Left kidney (tissue), 2 donors: Measurements from ENCODE around the gene SMARCC1. TPM values are rescaled to one million over a fixed set of nuclear protein-coding genes. Genes with fewer than 3 reads are reported as not detected.

Experiments used
- DNase-seq: peaks from one replicate; pipeline ENCODE4 v3.0.0-alpha.2; 2013
- polyA plus RNA-seq: library from polyadenylated mRNA; unstranded; fragments of 120-200 nt; gene quantifications from one replicate; pipeline ENCODE4 v1.2.1, GENCODE V29; 2013; ENCODE audit not compliant: insufficient read length

SMARCC1 gene
- polyA plus RNA-seq, 1 donor = 139 TPM

GRCh38 chr3:47588587-47588986 is 193.1 kb downstream of the SMARCC1 start:
- DNase-seq = no peak

DNA sequence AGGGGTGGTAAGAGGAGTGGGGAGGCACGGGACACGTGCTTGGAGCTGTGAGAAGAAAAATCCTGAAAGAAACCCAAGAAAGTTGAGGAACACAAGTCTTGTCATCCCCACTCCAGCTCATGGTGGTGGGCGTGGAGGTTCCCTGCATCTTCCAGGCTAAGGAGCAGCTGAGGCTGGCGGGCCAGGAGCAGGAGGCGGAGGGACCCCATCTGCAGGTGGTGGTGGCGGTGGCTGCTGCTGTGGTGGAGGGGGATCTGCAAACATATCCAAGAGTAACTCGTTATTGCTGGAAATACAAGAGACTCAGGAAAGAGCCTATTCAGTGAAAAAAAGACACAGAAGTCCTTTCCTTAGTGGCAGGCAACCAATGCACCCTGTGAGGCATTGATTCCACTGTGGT is 193.6 kb downstream of the SMARCC1 start:
- no peak for DNase-seq

- DNase-seq = no peak
These were observed 194.9 kb downstream of the SMARCC1 start for GRCh38 chr3:47586746-47587145.

DNA sequence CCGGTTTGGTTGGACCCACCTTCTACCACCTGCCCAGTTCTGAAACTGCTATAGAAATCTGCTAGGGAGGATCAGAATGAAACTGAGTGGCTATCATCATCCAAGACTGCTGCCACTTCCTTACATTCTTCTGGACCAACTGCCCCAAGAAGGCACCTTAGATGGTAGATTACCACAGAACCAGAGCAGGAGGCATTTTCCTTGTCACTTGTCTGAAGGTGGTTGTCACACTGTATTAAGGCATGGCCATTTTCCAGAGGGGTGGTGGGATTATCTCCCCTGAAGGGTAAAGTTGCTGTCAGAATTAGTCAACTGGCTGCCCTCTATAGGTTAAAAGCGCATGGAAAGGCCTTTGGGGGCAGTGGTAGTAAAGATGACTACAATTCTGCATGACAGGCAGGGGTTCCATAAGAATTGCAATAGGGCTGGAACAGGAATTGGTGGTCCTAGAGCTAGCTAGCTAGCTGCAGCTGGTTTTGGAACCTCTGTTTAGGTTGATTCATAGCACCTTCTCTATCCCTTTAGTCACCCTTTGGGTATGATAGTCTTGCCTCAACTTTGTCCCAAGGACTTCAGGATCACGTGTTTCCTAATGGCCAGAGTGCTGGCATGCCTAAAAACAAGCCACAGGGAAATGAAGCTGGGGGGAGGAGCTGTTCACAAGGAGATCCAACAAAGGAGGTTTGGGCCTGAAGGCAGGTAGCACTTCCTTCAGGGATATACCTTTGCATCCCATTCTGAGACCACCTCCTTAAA is 198.2 kb downstream of the SMARCC1 start:
- DNase-seq = no peak

DNA sequence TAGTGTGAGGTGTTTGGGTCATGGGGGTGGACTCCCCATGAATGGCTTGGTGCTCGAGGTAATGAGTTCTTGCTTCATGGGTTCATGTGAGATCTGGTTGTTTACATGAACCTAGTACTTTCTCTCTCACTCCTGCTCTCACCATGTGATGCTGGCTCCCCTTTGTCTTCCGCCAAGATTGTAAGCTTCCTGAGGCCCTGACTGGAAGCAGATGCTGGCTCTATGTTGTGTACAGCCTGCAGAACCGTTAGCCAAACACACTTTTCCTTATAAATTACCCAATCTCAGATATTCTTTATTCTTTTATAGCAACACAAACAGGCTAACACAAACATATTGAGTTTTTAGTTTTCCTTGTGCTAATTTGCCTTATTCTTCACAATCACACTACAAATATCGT is 199.9 kb downstream of the SMARCC1 start:
- DNase-seq = no peak

DNA sequence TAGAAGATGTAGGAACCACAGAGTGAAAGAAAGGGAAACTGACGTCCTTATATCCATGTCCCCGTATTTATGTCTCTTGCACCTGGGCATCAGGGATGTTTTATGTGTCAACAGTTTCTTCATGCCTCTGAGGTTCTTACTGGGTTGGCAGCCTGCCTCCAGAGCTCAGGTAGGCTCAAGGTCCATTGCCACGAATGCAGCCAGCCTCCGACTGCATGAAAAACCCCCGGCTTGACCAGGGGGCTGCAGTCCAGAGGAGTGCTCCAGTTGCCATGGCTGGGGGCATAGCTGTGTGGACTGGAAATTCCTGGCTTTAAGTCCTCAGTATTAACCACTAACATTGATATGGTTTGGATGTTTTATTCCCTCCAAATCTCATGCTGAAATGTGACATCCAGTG is 200.3 kb downstream of the SMARCC1 start:
- DNase-seq = no peak

- no peak for DNase-seq
These were observed 201.2 kb downstream of the SMARCC1 start for GRCh38 chr3:47580481-47580880.

DNA sequence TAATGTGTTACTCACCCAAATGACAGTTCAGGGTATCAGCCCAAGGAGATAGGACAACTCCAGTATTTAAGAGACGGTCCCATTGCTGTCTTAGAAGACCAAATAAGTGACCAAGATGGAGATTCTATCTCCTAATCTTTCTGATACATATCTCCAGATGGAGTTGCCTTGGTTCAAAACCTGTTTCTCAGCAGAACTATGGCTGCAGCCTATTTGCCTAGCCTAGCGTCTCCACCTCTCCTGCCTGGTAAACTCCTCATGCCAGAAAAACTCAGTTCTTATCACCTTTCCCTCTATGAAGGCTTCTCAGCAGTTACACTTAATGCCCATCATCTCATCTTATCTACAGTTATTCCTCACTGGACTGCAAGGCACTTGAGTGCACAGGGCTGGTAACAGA is 201.8 kb downstream of the SMARCC1 start:
- no peak for DNase-seq

GRCh38 chr3:47578691-47579632 is 202.7 kb downstream of the SMARCC1 start, which contains the start of gene CSPG5:
Gene CSPG5, minus strand, starts transcription at chr3:47578865. Its CDS starts 172 bp downstream, at chr3:47578693.
- no peak for DNase-seq

GRCh38 chr3:47578119-47578632 is 203.5 kb downstream of the SMARCC1 start:
- DNase-seq = no peak

GRCh38 chr3:47577583-47578118 is 204.0 kb downstream of the SMARCC1 start:
- no peak for DNase-seq

GRCh38 chr3:47573190-47574172 is 208.2 kb downstream of the SMARCC1 start:
- no peak for DNase-seq

DNA sequence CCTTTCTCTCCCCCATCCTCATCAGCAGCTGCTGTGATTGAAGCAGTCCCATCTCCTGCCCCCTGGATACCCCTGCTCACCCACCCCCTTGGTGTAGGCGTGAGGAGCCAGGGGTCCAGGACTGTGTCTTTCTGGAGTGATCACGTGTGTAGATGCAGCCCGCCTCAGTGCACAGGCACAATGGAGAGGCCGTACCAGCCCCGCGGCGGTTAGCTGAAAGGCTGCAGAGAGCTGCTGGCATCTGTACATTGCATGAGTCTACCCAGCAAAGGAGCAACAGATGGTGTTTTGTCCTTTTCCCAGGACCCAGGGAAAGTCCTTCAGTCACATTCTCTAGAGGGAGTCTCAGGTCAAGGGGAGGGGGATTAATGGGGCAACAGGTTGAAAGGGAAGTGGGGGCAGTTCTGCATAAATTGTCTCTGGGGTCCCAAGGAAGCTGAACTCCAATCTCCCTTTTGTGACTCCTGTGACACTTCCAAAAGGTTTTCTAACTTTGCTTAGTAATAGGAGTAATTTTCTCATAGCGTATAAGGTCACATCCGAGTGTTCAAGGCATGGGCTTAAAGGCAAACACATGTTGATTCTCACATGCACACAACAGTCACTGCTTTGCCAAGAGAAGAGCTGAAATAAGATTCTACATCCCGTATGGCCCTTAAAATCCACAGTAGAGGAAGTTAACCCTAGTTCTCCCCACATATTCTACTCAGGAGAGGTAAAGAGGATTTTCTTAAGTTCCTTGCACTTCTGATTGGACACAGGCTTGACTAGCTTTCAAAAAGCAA is 210.1 kb downstream of the SMARCC1 start:
- no peak for DNase-seq

- no peak for DNase-seq
These were observed 212.8 kb downstream of the SMARCC1 start for GRCh38 chr3:47568901-47569300.

DNA sequence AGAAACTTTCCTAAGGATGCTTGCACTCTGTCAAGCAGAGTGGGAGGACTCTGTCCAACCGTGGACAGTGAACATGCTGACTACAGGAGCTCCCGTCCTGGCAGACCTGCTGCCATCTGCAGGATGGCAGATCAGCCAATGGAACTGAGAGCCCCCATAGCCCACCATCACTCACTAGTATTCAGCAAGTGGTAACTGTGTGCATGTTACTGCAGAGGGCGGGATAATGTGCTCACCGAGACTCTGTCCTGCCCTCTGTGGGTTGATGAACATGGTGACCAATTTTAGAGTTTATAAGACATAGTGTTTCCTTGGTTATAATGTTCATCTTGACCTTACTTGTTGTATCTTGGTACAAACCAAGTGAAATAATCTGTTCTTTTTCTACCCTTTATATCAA is 214.5 kb downstream of the SMARCC1 start:
- DNase-seq = no peak

DNA sequence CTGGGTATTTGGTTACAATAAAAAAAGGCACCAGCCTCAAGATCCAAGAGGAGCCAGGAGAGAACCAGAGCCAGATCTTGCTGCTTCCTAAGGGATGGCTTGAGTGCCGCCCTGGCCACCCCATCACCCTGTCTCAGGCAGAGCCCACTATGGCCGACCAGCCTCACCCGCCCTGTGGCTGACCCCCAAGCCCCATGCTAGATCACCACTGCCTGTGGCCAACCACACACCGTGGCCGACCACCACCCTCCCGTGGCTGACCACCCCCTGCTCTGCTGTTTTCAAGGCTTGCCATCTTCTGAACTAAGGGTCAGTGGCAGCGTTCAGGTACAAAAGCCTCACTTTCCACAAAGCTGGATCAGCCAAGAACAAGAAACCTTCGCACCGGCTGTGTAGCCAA is 215.0 kb downstream of the SMARCC1 start:
- DNase-seq = no peak

DNA sequence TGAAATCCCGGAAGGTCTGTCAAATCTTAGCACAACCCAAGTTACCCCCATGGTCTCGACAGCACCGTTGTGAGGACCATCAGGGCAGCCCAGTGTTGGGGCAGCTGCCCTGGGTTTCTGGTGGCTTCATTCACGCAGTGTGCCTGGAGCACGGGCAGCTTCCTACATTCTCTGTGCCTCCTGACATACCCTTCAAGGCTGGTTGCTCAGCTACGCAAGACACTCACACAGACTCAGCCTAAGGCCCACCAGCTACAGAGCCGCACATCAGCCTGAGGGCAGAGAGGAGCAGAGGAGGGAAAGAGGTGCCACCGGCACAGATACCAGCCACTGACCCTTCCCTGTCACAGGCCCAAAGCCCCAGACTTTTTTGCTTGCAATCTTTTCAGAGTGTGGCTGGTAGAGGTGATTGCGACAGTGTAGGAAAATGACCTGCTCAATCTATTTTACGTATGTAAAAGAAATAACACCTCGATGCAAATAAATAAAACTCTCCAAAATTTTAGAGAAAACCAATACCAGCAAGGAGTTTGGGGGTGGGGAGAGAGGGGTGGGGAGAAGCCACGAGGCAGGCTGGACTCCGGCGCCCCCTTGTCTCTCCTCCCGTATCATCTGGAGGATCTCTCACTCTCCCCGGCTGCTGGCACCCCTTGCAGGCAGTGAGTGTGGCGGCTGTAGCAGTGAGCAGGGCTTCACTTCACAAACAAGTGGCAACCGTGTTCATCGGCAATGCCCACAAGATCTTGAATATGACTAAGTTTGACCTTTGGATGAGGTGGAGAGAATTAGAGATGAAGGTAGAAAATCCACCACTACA is 215.8 kb downstream of the SMARCC1 start:
- DNase-seq = no peak

GRCh38 chr3:47556351-47556750 is 225.3 kb downstream of the SMARCC1 start:
- no peak for DNase-seq

DNA sequence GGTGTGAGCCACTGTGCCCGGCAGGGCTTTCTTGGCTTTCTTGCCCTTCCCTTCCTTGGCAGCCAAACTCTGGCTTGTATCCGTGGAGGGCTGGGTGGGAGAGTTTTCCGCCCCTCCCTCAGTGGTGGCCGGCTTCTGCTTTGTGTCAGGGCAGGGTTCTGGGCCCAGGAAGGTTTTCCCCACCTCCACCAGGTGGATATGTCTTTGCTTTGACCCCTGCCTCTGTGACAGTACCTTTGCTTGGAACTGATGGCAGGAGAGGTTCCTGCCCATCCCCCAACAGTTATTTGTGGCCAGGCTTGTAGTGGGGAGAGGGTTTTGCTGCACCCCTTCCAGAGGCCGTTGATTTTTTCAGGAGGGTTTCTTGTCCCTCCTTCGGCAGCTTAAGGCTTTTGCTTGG is 227.4 kb downstream of the SMARCC1 start:
- no peak for DNase-seq

- DNase-seq = no peak
These were observed 228.3 kb downstream of the SMARCC1 start for GRCh38 chr3:47553407-47553806.
